ENCODE data around the gene CAPS.

The CAPS gene

GRCh38 chr19:5925830-5926427 lies 11.9 kb downstream of the CAPS start:
- in situ Hi-C loops (cut with HindIII; ENCODE audit: low pct_unique_long_range_greater_than_20kb, low sequenced_read_pairs), result no loop called here
- no peak for TF ChIP-seq JUND (IDR thresholded peaks at IDR 0.05; ENCODE audit: low read depth)
- no peak for DNase-seq (ENCODE audit: low read depth in 1 of 2, low spot score in 1 of 2)

GRCh38 chr19:5926641-5927440 lies 12.8 kb downstream of the CAPS start:
- DNase-seq (ENCODE audit: low read depth in 1 of 2, low spot score in 1 of 2), result no peak
- no peak for TF ChIP-seq JUND (IDR thresholded peaks at IDR 0.05; ENCODE audit: low read depth)
- in situ Hi-C loops (cut with HindIII; ENCODE audit: low pct_unique_long_range_greater_than_20kb, low sequenced_read_pairs), result no loop called here

- in situ Hi-C loops (cut with HindIII; ENCODE audit: low pct_unique_long_range_greater_than_20kb, low sequenced_read_pairs), result no loop called here
- no peak for TF ChIP-seq JUND (IDR thresholded peaks at IDR 0.05; ENCODE audit: low read depth)
- no peak for DNase-seq (ENCODE audit: low read depth in 1 of 2, low spot score in 1 of 2)
Observed at GRCh38 chr19:5927441-5927821, 13.4 kb downstream of the CAPS start.

GRCh38 chr19:5929179-5929578 lies 15.1 kb downstream of the CAPS start:
- in situ Hi-C loops (cut with HindIII; ENCODE audit: low pct_unique_long_range_greater_than_20kb, low sequenced_read_pairs), result no loop called here
- no peak for TF ChIP-seq JUND (IDR thresholded peaks at IDR 0.05; ENCODE audit: low read depth)
- no peak for DNase-seq (ENCODE audit: low read depth in 1 of 2, low spot score in 1 of 2)

GRCh38 chr19:5929625-5930024 lies 15.6 kb downstream of the CAPS start:
- in situ Hi-C loops (cut with HindIII; ENCODE audit: low pct_unique_long_range_greater_than_20kb, low sequenced_read_pairs), result no loop called here
- no peak for TF ChIP-seq JUND (IDR thresholded peaks at IDR 0.05; ENCODE audit: low read depth)

GRCh38 chr19:5931251-5931650 lies 17.2 kb downstream of the CAPS start:
- DNase-seq (ENCODE audit: low read depth in 1 of 2, low spot score in 1 of 2), result no peak
- in situ Hi-C loops (cut with HindIII; ENCODE audit: low pct_unique_long_range_greater_than_20kb, low sequenced_read_pairs), result no loop called here
- TF ChIP-seq JUND (IDR thresholded peaks at IDR 0.05; ENCODE audit: low read depth), result no peak

More at GRCh38 chr19:5929625-5930024, 15.6 kb downstream of the CAPS start:
- DNase-seq (ENCODE audit: low read depth in 1 of 2, low spot score in 1 of 2), result no peak

- no peak for TF ChIP-seq JUND (IDR thresholded peaks at IDR 0.05; ENCODE audit: low read depth)
- in situ Hi-C loops (cut with HindIII; ENCODE audit: low pct_unique_long_range_greater_than_20kb, low sequenced_read_pairs), result no loop called here
- DNase-seq (ENCODE audit: low read depth in 1 of 2, low spot score in 1 of 2), result no peak
Observed at GRCh38 chr19:5932146-5932545, 18.1 kb downstream of the CAPS start.

GRCh38 chr19:5932609-5933262 lies 18.7 kb downstream of the CAPS start:
- DNase-seq (ENCODE audit: low read depth in 1 of 2, low spot score in 1 of 2), result no peak
- no peak for TF ChIP-seq JUND (IDR thresholded peaks at IDR 0.05; ENCODE audit: low read depth)

GRCh38 chr19:5933391-5934068 lies 19.5 kb downstream of the CAPS start:
- in situ Hi-C loops (cut with HindIII; ENCODE audit: low pct_unique_long_range_greater_than_20kb, low sequenced_read_pairs), result no loop called here
- no peak for DNase-seq (ENCODE audit: low read depth in 1 of 2, low spot score in 1 of 2)
- TF ChIP-seq JUND (IDR thresholded peaks at IDR 0.05; ENCODE audit: low read depth), result no peak

More at GRCh38 chr19:5932609-5933262, 18.7 kb downstream of the CAPS start:
- in situ Hi-C loops (cut with HindIII; ENCODE audit: low pct_unique_long_range_greater_than_20kb, low sequenced_read_pairs), result no loop called here

- DNase-seq (ENCODE audit: low read depth in 1 of 2, low spot score in 1 of 2), result no peak
- no peak for TF ChIP-seq JUND (IDR thresholded peaks at IDR 0.05; ENCODE audit: low read depth)
- in situ Hi-C loops (cut with HindIII; ENCODE audit: low pct_unique_long_range_greater_than_20kb, low sequenced_read_pairs), result no loop called here
Observed at GRCh38 chr19:5934069-5934401, 20.0 kb downstream of the CAPS start.

- no peak for TF ChIP-seq JUND (IDR thresholded peaks at IDR 0.05; ENCODE audit: low read depth)
- in situ Hi-C loops (cut with HindIII; ENCODE audit: low pct_unique_long_range_greater_than_20kb, low sequenced_read_pairs), result no loop called here
- DNase-seq (ENCODE audit: low read depth in 1 of 2, low spot score in 1 of 2), result no peak
Observed at GRCh38 chr19:5934774-5935472, 20.9 kb downstream of the CAPS start.
